ENCODE measurements around the gene VIL1.

Gene VIL1

GRCh38 chr2:218418717-218419458 is at the start of gene VIL1:
TSS of gene VIL1 (plus strand) at chr2:218419123. CDS start at chr2:218423779, 4,656 bp downstream.
- no peaks in the 10 kb centered on the region for H3K27me3 ChIP-seq (ENCODE audit: control insufficient read depth, insufficient read depth, low read length)
- no peaks in the 10 kb centered on the region for H3K36me3 ChIP-seq (ENCODE audit: control insufficient read depth, insufficient read depth, low read length)
- peak within 1 kb of the TSS; percentile 26 for H3K4me3 ChIP-seq (ENCODE audit: low read depth, low read length)
- H3K9me3 ChIP-seq (ENCODE audit: control insufficient read depth, insufficient read depth, low read length): no peaks in the 10 kb centered on the region
- peaks cover 6% of the 10 kb centered on the region for H3K4me1 ChIP-seq (ENCODE audit: control insufficient read depth, insufficient read depth, low read length)
- peak within 1 kb of the TSS; percentile 47 for H3K9ac ChIP-seq (ENCODE audit: low read depth, low read length)

GRCh38 chr2:218369330-218369729 is 49.6 kb upstream of the VIL1 start:
- Histone ChIP-seq H3K4me3 (ENCODE audit: low read depth, low read length) (no peak overlapping the region), H3K9ac (ENCODE audit: low read depth, low read length) (no peak overlapping the region), H3K4me1 (ENCODE audit: control insufficient read depth, insufficient read depth, low read length) (peaks cover 4% of the 10 kb centered on the region), H3K9me3 (ENCODE audit: control insufficient read depth, insufficient read depth, low read length) (no peaks in the 10 kb centered on the region), H3K36me3 (ENCODE audit: control insufficient read depth, insufficient read depth, low read length) (peaks cover 2% of the 10 kb centered on the region), H3K27me3 (ENCODE audit: control insufficient read depth, insufficient read depth, low read length) (peaks cover 8% of the 10 kb centered on the region)

- no peak overlapping the region for H3K4me3 ChIP-seq (ENCODE audit: low read depth, low read length)
- peaks cover 2% of the 10 kb centered on the region for H3K36me3 ChIP-seq (ENCODE audit: control insufficient read depth, insufficient read depth, low read length)
- no peaks in the 10 kb centered on the region for H3K9me3 ChIP-seq (ENCODE audit: control insufficient read depth, insufficient read depth, low read length)
- peaks cover 4% of the 10 kb centered on the region for H3K4me1 ChIP-seq (ENCODE audit: control insufficient read depth, insufficient read depth, low read length)
- H3K27me3 ChIP-seq (ENCODE audit: control insufficient read depth, insufficient read depth, low read length): peaks cover 8% of the 10 kb centered on the region
- no peak overlapping the region for H3K9ac ChIP-seq (ENCODE audit: low read depth, low read length)
These were observed 48.4 kb upstream of the VIL1 start for GRCh38 chr2:218370410-218371063.

- H3K4me1 ChIP-seq (ENCODE audit: control insufficient read depth, insufficient read depth, low read length): peaks cover 4% of the 10 kb centered on the region
- no peak overlapping the region for H3K4me3 ChIP-seq (ENCODE audit: low read depth, low read length)
- peaks cover 2% of the 10 kb centered on the region for H3K36me3 ChIP-seq (ENCODE audit: control insufficient read depth, insufficient read depth, low read length)
- no peak overlapping the region for H3K9ac ChIP-seq (ENCODE audit: low read depth, low read length)
- H3K27me3 ChIP-seq (ENCODE audit: control insufficient read depth, insufficient read depth, low read length): peaks cover 6% of the 10 kb centered on the region
- H3K9me3 ChIP-seq (ENCODE audit: control insufficient read depth, insufficient read depth, low read length): no peaks in the 10 kb centered on the region
These were observed 47.0 kb upstream of the VIL1 start for GRCh38 chr2:218371983-218372350.

GRCh38 chr2:218374795-218375194 is 44.1 kb upstream of the VIL1 start:
- Histone ChIP-seq H3K27me3 (ENCODE audit: control insufficient read depth, insufficient read depth, low read length) (peaks cover 4% of the 10 kb centered on the region), H3K4me3 (ENCODE audit: low read depth, low read length) (no peak overlapping the region), H3K36me3 (ENCODE audit: control insufficient read depth, insufficient read depth, low read length) (no peaks in the 10 kb centered on the region), H3K4me1 (ENCODE audit: control insufficient read depth, insufficient read depth, low read length) (no peaks in the 10 kb centered on the region), H3K9ac (ENCODE audit: low read depth, low read length) (no peak overlapping the region), H3K9me3 (ENCODE audit: control insufficient read depth, insufficient read depth, low read length) (no peaks in the 10 kb centered on the region)

- peaks cover under 1% of the 10 kb centered on the region for H3K27me3 ChIP-seq (ENCODE audit: control insufficient read depth, insufficient read depth, low read length)
- no peaks in the 10 kb centered on the region for H3K9me3 ChIP-seq (ENCODE audit: control insufficient read depth, insufficient read depth, low read length)
- no peaks in the 10 kb centered on the region for H3K4me1 ChIP-seq (ENCODE audit: control insufficient read depth, insufficient read depth, low read length)
- no peak overlapping the region for H3K4me3 ChIP-seq (ENCODE audit: low read depth, low read length)
- H3K9ac ChIP-seq (ENCODE audit: low read depth, low read length): no peak overlapping the region
- no peaks in the 10 kb centered on the region for H3K36me3 ChIP-seq (ENCODE audit: control insufficient read depth, insufficient read depth, low read length)
These were observed 43.7 kb upstream of the VIL1 start for GRCh38 chr2:218375212-218375611.

- no peaks in the 10 kb centered on the region for H3K4me1 ChIP-seq (ENCODE audit: control insufficient read depth, insufficient read depth, low read length)
- H3K9ac ChIP-seq (ENCODE audit: low read depth, low read length): no peak overlapping the region
- H3K36me3 ChIP-seq (ENCODE audit: control insufficient read depth, insufficient read depth, low read length): no peaks in the 10 kb centered on the region
- H3K9me3 ChIP-seq (ENCODE audit: control insufficient read depth, insufficient read depth, low read length): no peaks in the 10 kb centered on the region
- H3K27me3 ChIP-seq (ENCODE audit: control insufficient read depth, insufficient read depth, low read length): peaks cover 12% of the 10 kb centered on the region
- no peak overlapping the region for H3K4me3 ChIP-seq (ENCODE audit: low read depth, low read length)
These were observed 40.9 kb upstream of the VIL1 start for GRCh38 chr2:218378053-218378452.

GRCh38 chr2:218381916-218382366 is 37.0 kb upstream of the VIL1 start, which contains the start of gene SLC11A1:
TSS of gene SLC11A1 (plus strand) at chr2:218382273. CDS start at chr2:218382369, 96 bp downstream.
- Histone ChIP-seq H3K4me1 (ENCODE audit: control insufficient read depth, insufficient read depth, low read length) (peaks cover under 1% of the 10 kb centered on the region), H3K9me3 (ENCODE audit: control insufficient read depth, insufficient read depth, low read length) (no peaks in the 10 kb centered on the region), H3K4me3 (ENCODE audit: low read depth, low read length) (no peak within 1 kb of the TSS), H3K36me3 (ENCODE audit: control insufficient read depth, insufficient read depth, low read length) (no peaks in the 10 kb centered on the region), H3K9ac (ENCODE audit: low read depth, low read length) (no peak within 1 kb of the TSS), H3K27me3 (ENCODE audit: control insufficient read depth, insufficient read depth, low read length) (peaks cover 36% of the 10 kb centered on the region)

- Histone ChIP-seq H3K9me3 (ENCODE audit: control insufficient read depth, insufficient read depth, low read length) (no peaks in the 10 kb centered on the region), H3K4me3 (ENCODE audit: low read depth, low read length) (no peak overlapping the region), H3K9ac (ENCODE audit: low read depth, low read length) (no peak overlapping the region), H3K27me3 (ENCODE audit: control insufficient read depth, insufficient read depth, low read length) (peaks cover 41% of the 10 kb centered on the region), H3K36me3 (ENCODE audit: control insufficient read depth, insufficient read depth, low read length) (no peaks in the 10 kb centered on the region), H3K4me1 (ENCODE audit: control insufficient read depth, insufficient read depth, low read length) (peaks cover 4% of the 10 kb centered on the region)
These were observed 36.1 kb upstream of the VIL1 start for GRCh38 chr2:218382785-218383184.

GRCh38 chr2:218383892-218384519 is 34.9 kb upstream of the VIL1 start:
- H3K4me3 ChIP-seq (ENCODE audit: low read depth, low read length): no peak overlapping the region
- H3K4me1 ChIP-seq (ENCODE audit: control insufficient read depth, insufficient read depth, low read length): peaks cover 4% of the 10 kb centered on the region
- no peaks in the 10 kb centered on the region for H3K9me3 ChIP-seq (ENCODE audit: control insufficient read depth, insufficient read depth, low read length)
- no peak overlapping the region for H3K9ac ChIP-seq (ENCODE audit: low read depth, low read length)
- H3K27me3 ChIP-seq (ENCODE audit: control insufficient read depth, insufficient read depth, low read length): peaks cover 41% of the 10 kb centered on the region
- no peaks in the 10 kb centered on the region for H3K36me3 ChIP-seq (ENCODE audit: control insufficient read depth, insufficient read depth, low read length)

GRCh38 chr2:218384975-218385374 is 33.9 kb upstream of the VIL1 start:
- Histone ChIP-seq H3K27me3 (ENCODE audit: control insufficient read depth, insufficient read depth, low read length) (peaks cover 43% of the 10 kb centered on the region), H3K9me3 (ENCODE audit: control insufficient read depth, insufficient read depth, low read length) (no peaks in the 10 kb centered on the region), H3K4me1 (ENCODE audit: control insufficient read depth, insufficient read depth, low read length) (peaks cover 4% of the 10 kb centered on the region)

More at GRCh38 chr2:218384975-218385374, 33.9 kb upstream of the VIL1 start:
- H3K36me3 ChIP-seq (ENCODE audit: control insufficient read depth, insufficient read depth, low read length): no peaks in the 10 kb centered on the region
- no peak overlapping the region for H3K4me3 ChIP-seq (ENCODE audit: low read depth, low read length)
- no peak overlapping the region for H3K9ac ChIP-seq (ENCODE audit: low read depth, low read length)
